NK-92 (cell line): ENCODE results near the gene KCNQ1.

Experiments
- DNase-seq: peaks from one replicate; lab custom pipeline; 2025; ENCODE audit not compliant: unreplicated experiment; lab: John Stamatoyannopoulos, UW

The KCNQ1 gene

DNA sequence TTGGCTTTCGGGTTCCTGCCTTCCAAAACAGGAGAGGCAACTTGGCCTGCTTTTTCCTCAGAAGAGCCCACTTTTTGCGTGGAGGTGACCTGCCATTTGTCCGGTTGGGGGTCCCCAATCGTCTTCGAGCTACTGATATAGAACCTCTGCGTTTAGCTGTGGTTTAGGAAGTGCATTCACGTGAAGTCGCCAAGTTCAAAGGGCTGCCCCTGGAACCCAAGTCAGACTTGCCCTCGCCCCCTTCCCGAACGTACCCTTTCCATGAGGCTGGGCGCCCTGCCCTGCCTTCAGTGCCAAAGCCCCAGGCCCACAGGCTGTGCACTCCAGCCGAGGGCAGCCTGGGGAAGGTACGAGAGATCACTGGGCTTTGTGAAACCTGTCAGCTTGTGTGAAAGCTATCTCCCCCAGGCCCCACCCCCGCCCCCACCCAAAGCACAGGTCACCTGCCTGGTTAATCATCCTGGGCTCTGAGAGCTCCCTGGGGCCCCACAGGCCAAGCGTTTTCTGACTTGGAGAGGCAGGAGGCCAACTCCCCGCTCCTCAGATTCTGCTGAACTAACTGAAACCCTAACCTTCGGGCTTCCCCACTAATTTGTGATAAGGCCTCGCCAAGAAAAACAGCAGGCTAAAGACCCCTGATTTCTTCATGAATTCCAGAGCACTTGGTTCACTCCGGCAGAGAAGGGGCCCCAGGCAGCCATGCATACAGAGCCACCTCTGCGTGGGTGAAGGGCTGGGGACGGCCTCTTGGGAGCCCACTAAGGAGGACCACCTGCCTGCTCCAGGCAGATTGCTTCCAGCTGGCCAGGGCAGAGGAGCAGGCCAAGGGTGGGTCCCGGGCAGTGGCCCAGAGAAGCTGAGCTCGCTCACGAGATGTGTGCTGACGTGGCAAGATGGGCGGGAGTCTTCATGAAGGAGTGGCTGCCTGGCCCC, 280.8 kb downstream of the KCNQ1 start:
- no peak for DNase-seq

DNA sequence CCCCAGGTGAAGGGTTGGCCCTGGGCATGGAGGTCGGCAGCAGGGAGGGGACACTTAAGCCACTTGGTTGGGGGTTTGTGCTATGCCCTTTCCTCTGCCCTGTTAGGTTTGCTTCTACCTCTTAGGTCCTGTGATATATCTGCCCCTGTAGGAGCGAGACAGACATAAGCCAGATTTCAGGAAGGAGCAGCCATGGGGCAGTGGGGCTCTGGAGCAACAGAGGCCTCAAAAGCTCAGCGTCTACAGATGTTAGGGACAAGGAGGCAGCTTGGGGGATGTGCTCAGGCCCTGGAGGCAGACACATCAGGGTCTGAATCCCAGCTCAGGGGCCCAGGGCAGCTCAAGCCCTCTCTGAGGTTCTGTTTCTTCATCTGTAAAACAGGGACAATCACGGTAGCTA, 282.2 kb downstream of the KCNQ1 start:
- no peak for DNase-seq

DNA sequence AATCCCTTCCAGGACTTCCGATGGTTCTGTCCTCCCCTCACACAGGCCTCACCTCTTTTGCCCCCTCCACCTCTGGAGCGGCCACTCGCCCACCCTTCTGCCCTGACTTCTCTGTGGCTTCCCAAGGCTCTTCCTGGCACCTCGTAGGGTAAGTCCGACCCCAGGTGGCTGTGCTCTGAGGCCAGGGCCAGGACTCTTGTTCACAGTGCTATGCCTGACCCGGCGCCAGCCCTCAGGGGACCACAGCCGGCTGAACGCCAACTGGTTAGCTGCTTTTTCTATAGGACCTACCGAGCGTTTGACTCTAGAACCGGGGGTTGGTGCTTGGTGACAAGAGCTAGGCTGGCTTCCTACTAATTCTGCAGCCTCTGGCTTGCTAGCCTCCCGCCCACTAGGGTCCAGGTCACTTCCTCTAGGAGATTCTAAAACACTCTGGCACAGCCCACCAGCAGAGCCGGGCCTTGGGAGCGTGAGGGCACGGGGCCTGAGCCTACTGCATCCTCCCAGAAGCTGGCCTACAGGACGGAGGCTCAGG, 283.4 kb downstream of the KCNQ1 start:
- no peak for DNase-seq

DNA sequence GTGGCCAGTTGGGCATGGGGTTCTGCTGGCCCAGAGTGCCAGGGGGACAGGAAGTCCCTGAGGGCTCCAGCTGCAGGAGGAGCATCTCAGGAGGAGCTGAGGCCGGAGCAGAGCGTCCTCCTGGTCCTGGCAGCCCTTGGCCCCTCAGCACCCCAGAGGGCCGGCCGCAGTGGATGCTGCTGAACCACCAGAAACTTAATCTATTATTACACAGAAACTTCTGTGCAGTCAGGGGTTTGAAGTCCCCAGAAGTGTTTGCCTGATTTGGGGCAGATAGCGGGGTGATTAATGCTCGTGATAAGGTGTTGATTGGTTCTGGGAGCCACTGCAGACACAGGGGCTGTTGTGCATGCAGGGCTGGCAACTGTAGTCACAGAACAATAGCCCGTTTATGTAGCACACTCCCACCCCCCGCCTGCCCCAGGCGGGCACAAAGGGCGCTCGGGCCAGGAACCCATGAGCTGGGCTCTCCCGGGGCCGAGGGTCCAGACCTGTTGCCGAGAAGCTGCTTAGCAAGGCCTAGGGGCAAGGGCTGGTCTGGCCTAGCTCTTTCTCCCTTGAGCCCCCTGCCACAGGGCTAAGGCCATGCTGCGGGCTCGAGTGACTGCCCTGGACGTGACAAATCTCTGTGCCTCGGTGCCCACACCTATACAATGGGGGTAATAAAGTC, 284.0 kb downstream of the KCNQ1 start:
- no peak for DNase-seq

DNA sequence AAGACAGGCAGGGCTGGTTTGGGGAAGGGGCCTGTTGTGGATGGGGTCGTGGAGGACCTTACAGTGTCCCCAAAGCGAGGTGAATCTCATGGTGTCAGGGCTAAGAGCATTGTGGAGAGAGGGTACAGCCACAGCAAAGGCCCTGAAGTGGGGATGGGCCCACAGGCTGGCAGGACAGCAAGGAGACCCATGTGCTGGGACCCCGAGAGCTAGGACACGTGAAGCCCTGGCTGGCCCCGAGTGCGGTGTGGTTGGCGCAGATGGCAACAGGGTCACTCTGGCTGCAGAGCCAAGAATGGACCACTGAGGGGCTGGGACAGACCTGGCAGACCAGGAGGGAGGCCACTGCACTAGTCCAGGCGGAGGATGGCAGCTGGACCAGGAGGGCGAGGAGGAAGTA, 285.0 kb downstream of the KCNQ1 start:
- DNase-seq, result no peak

DNA sequence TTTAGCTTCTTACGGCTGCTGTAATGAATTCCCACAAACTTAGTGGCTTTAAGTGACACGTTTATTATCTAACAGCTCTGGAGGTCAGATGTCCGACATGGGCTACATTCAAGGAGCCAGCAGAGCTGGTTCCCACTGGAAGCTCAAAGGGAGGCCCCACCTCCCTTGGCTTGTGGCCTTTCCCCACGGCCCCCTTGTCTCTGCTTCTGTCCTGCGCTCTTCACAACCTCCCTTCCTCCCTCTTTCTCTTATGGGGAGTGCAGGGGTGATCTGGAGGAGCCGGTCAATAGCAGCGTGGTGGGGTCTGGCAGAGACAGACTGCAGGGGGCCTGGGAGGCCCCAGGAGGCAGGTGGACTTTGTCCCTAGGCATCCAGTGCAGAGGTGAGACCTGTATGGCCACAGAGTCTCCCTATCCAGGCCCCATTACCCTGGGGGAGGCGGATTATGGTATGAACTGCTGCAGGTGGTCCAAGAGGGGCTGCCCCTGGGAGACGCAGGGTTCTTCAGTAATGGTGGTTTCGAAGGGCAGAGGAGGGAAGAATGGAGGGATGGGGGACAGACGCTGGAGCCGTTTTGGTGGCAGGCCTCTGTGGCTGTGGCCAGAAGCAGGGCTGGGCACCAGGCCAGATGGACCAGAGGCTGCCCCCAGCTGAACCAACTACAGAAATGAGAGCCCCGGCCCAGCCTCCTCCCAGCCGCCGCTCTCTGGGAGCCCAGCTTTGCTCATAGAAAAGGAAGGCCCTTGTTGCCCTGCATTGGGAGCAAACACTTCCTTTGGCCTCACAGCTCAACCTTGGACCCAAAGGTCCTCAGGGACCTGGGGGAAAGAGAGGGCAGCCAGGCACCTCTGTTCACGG, 285.7 kb downstream of the KCNQ1 start:
- no peak for DNase-seq

DNA sequence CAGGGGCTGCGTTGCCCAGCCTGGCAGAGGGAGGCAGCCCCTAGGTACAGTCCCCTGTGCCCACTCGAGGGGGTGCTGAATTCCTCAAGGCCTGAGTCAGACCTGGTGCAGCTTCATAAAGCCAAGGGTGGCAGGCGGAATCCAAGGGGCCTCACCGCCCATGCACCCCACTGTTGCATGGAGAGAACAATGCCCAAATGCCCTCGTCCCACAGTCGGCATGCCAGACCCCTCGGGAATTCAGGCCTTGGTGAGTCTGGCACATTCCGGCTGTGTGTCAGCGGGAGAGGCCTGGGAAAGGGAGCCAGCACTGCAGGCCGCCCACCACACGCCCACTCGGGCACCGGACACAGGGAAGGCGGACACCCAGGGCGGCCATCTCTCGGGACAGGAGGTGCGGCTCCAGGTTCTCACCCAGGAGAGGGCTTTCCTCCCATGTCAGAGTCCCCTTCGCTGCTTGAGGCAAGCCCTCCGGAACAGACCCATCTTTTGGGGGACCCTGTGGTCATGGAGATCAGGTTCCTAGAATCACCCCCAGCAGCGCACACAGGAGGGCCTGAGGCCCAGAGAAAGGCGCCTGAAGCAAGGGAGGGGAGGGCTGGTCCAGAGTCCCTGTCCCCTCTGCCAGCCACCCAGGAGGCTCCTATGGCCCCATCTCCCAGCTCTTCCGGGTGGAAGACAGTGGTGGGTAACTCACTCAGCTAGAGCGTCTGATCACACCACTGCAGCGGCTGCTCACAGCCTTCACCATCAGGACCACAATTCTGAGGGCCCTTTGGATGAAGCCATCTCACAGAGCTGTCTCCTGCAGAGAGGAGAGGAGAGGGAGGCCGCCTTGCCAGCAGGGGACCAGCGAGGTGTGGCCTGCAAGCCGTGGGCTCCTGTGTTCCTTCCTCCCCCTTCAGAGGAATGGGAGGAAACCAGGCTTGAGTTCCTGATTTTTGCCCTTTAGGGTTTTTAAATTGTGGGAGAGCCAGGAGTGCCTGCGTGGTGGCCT, 286.6 kb downstream of the KCNQ1 start:
- no peak for DNase-seq

DNA sequence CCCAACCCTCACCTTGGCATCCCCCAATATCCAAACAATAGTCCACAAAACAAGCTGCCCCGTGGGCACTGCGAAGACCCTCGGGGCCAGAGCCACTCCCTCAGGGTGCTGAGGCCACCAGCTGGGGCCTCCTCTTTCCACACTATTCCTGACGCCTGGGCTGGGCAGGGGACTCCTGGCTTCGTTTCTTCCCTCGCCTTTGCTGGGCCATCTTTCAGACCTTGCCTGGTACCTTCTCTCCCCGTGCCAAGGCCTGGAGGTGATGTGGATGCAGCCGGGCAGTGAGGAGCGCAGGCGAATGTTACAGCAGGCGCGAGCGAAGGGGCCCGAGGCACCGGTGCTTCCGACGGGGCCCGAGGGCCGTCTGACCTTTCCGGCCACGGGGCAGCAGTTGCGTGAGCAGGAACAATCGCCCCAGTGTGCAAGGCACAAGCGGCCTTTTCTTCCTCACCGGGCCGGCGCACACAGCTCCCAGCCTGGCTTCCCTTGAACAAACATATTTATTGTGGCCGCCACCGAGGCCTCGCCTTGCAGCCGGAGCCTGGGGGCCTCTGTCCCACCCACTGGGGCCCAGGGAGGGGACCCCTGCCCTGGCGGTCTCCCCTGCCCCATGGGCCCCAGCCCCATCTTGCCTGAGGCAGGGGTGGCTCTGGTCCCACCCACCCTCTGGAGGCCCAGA, 287.6 kb downstream of the KCNQ1 start:
- DNase-seq, result no peak

DNA sequence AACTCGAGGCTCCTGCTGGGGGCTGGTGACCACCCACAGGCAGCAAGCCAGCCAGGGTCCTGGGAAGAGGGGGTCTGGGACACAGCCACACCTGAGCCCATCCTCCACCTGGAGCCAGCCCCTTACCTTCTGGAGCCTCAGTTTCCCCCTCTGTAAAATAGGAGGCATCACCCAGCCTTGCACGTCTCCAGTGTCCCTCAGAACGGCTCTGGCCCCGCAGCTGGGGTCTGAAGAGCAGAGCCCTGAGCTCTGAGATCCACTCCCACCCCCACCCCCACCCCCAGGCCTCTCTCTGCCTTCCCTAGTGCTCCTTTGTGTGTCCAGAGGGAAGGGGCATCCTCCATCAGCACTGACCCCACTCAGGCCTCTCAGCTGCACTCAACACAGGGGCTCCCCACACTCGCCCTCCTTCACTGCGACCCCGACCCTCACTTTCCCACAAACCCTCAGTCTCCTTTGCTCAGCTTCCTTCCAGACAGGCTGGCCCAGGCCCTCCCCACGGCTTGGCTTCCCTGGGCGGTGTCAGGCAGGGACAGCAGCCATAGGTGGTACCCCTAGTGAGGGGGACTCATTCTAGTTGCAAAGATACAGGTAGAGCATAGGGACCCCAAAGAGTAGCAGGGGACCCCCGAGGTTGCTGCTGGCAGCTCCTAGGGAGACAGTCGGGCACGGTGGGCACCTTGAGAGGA, 288.3 kb downstream of the KCNQ1 start:
- DNase-seq, result no peak

DNA sequence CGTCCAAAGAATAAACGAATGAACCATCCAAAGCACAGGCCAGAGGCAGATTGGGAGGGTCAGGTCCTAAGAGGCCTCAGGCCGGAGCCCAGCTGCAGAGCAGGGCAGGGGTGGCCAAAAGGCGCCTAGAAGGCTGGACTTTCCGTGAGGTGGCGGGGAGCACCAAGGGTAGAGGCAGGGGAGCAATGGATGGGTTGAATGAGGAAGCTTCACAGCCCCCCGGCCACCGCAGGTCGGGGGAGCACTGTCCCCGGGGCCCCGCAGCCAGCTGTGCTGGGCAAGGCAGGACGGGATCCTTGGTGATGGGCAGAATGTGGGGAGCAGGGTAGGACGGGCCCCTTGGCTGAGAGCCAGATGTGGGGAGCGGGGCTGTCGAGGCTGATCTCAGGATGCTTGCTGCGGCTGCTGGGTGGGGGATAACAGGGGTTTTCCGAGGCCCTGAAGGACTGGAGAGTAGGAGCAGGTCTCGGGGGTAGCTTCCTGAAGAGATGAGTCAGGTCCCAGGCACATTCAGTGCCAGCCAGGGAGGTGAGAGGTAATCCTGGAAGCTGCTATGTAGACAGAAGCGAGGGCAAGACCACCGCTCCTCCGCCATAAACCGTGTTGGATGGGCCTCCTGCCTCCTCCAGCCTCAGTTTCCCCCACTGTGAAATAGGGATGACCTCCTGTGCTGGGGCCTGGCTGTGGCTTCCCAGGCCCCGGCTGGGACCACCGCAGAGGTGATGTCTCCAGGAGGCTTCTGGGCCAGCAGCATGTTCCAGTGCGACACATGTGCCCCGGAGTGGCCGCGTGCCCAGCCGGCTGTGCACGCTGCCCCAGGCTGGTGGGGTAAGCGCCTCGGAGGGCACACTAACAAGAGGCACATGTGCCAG, 289.6 kb downstream of the KCNQ1 start:
- no peak for DNase-seq

DNA sequence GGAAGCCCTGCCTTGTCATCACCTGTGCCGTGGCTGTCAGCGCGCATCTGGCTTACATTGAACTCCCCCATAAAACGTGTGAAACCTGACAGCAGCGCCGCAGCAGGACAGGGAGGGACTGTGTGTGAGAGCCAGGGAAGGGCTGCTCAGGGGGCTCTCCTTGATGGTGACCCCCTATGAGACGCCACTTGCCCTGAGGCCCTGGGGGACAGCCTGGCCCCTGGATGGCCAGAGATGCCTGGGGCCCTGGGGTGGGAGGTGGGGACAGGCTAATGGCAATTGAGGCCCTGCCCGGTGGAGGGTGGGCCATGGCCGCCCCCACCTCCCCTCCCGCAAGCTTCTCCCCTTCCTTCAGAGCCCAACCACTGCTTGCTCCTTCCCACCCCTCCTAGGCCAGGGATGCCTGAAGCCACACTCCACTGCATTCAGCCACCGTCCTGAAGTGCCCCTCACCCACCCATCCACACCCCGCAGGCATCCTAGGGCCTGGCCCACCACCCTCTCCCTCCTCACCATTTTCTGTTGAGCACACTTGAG, 290.3 kb downstream of the KCNQ1 start:
- DNase-seq, result no peak

DNA sequence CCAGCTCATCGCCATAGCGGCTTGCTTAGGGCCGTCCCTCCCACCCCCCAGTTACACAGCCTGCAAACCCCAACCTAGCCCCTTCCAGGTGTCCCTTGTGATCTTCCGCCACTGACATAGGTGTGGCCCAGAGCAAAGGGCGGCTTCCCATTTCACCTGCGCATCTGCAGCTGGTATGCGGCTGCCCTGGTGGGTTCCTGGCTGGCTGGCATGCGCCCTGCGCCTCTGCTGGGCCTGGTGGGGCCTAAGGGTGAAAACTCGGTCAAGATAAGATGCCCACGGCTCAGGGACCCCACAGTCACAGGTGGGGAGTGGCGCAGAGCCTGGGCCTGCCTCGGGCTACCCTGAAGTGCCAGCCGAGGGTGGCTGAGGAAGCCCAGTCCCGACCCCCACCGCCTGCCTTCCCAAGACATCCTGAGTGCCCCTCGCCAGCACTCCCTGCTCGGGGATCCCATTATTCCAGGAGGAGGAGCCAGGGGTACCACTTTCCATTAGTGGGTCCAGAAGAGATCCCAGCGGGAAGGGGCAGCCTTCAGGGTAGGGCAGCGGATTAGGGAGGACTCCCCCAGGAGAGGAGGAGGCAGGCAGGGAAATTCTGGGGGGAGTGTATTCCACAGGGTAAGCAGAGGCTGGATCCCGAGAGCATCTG, 291.9 kb downstream of the KCNQ1 start:
- no peak for DNase-seq

DNA sequence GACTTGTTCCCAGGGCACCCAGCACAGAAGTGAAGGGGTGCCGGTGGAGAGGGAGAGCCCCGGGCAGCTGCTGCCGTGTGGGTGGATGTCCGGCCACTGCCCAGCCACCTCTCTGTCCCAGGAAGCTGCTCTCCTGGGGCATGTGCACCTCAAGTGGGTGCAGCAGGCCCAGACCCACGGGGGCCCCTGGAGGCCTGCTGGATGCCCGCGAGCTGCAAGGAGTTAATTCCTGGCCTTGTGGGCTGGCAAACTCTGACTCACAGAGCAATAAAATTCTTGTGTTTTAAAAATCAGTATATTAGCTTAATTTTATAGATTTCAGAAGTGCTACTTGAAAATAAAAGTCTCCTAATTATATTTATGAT, 292.4 kb downstream of the KCNQ1 start:
- no peak for DNase-seq

DNA sequence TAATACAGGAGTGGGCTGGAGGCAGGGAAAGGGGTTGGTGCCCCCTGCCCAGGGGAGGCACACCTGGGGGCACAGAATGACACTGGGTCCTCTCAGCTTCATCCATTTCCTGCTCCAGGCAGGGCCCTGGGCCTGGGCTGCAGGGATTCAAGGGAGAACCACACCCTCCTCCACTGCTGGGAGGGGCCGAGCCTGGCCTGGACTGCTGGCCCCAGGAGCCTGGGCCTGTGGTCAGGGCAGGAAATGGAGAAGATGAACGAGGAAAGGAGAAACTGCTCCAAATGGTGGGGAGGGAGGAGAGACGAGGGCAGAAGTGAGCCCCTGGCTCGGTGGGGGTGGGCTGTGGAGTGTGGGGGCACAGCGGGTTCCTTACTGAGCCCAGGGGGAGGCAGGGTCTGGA, 293.1 kb downstream of the KCNQ1 start:
- no peak for DNase-seq

DNA sequence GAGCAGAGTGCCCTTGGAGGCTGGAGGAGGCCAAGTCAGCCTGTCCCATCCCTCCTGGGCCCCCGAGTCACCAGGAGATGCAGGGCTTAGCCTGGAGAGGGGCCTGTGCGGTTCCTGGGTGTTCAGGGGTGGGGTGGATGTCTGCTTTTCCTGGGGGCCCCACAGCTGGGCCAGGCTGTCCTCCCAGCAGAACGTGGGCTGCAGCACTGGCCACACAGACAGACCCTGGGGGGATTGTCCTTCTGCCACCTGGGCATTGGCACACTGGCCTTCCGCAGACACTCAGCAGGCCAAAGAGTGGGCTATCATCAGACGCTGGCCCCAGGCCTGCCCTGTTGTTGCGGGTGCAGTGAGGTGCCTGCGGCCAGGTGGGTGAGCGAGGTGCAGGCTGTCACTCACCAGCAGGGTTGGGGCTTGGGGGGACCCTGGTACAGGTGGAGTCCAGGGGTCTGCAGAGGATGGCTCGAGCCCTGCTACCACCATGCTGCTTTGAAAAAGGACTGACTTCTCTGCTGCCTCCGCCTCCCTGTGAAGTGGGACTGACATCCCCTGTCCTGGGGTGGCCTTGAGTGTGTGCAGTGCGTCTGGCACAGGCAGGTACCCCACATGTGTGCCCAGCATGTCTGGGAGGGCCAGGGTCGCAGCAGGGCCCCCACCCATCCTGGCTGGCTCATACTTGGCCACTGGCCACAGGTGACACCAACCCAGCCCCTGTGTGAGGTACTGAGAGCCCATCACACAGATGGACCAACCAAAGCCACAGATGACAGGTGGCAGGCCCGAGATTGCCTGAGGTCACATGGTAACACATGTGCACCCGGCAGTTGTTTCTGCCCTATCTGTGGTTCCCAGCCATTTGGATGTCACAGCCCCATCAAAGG, 294.0 kb downstream of the KCNQ1 start:
- DNase-seq, result no peak

DNA sequence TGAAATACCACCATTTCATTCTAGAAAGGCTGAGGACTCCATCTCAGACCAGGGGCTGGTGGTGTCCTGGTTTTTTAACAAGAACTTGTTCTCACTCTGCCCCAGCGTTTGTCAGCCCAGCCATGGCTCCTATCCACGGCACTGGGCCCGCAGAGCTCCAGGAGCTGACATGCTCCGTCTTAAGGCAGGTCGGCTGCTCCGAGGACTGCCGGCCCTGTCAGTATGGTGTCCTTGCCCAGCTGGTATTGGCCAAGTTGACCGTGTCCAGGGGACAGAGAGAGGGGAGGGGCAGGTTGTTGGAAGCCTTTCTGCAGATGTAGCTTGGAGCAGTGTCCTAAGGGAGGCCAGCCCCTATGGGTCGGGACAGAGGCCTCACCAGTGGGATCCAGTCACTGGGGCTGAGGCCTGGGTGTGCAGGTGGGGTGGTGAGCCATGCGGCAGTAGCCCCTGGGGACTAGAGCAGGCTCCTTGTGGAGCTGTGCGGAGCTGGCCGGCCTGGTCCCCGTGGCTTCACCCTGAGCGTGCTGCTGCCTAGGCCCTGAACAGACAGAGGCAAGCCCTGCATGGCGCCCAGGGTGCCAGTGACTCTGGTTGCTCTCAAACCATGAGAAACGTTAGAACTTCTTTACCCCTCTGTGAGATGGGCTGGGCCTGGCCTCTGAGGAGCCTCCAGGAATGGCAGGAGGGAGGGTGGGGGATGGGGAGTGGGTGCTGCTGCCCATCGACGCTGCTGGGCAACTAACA, 294.9 kb downstream of the KCNQ1 start:
- no peak for DNase-seq
